WTC11 (cell line): ENCODE measurements around the gene MYBL2. TPM values are rescaled to one million over a fixed set of nuclear protein-coding genes. Genes with fewer than 3 reads are reported as not detected.

Experiments
- ATAC-seq: fragments of 200-7000 bp; cut with Tn5 transposase; 2 replicates; pipeline ENCODE4 v1.10.0; 2021; ENCODE audit warnings: mild to moderate bottlenecking, moderate library complexity
- CTCF ChIA-PET: fragments of 300-600 bp; sonication (Branson Sonifier 250); formaldehyde crosslinking; loops from one replicate; lab custom pipeline; 2021; ENCODE audit warnings: antibody characterized with exemption; lab: Charles Lee
- POLR2A ChIA-PET: fragments of 350-600 bp; sonication (Branson Sonifier 250); formaldehyde crosslinking; loops from one replicate; lab custom pipeline; 2021; ENCODE audit warnings: antibody characterized with exemption; lab: Charles Lee
- DNase-seq: peaks from one replicate; pipeline ENCODE4 v3.0.0; 2021; ENCODE audit warnings: low spot score
- H3K27ac Mint-ChIP-seq: 2 replicates; pipeline ENCODE4 v1.8.0; 2021; ENCODE audit warnings: mixed read lengths
- H3K27me3 Mint-ChIP-seq: 2 replicates; pipeline ENCODE4 v1.8.0; 2021; ENCODE audit warnings: low read depth, mild to moderate bottlenecking, moderate library complexity, mixed read lengths
- H3K36me3 Mint-ChIP-seq: 2 replicates; pipeline ENCODE4 v1.8.0; 2021; ENCODE audit warnings: mixed read lengths
- H3K4me1 Mint-ChIP-seq: 2 replicates; pipeline ENCODE4 v1.8.0; 2022; ENCODE audit warnings: mixed read lengths
- H3K4me3 Mint-ChIP-seq: 2 replicates; pipeline ENCODE4 v1.8.0; 2021; ENCODE audit warnings: mild to moderate bottlenecking, moderate library complexity, mixed read lengths
- H3K9me3 Mint-ChIP-seq: 2 replicates; pipeline ENCODE4 v1.8.0; 2021; ENCODE audit warnings: mixed read lengths
- ATF2 ChIP-seq: sonication (generic); formaldehyde crosslinking; IDR thresholded peaks from 2 replicates; pipeline ENCODE4 v1.8.1; 2022; ENCODE audit warnings: low read depth, missing genetic modification reagents, borderline replicate concordance
- ATF3 ChIP-seq: sonication (generic); formaldehyde crosslinking; conservative IDR thresholded peaks from 2 replicates; pipeline ENCODE4 v1.8.1; 2022; ENCODE audit warnings: mild to moderate bottlenecking, missing genetic modification reagents
- CBFB ChIP-seq: sonication (generic); formaldehyde crosslinking; IDR thresholded peaks from 2 replicates; pipeline ENCODE4 v1.8.1; 2022; ENCODE audit warnings: mild to moderate bottlenecking, low read depth, missing genetic modification reagents
- CDX4 ChIP-seq: fragments of 250-450 bp; sonication (Bioruptor Pico); IDR thresholded peaks from 2 replicates; pipeline ENCODE4 v1.9.0; 2021; ENCODE audit warnings: moderate library complexity, mild to moderate bottlenecking, inconsistent platforms, borderline replicate concordance
- E2F1 ChIP-seq: sonication (generic); formaldehyde crosslinking; IDR thresholded peaks from 2 replicates; pipeline ENCODE4 v1.8.0; 2022; ENCODE audit warnings: mild to moderate bottlenecking, missing genetic modification reagents
- E2F4 ChIP-seq: sonication (generic); formaldehyde crosslinking; IDR thresholded peaks from 2 replicates; pipeline ENCODE4 v1.8.1; 2022; ENCODE audit warnings: low read depth, mild to moderate bottlenecking, moderate library complexity, missing genetic modification reagents, borderline replicate concordance
- FOXK1 ChIP-seq: sonication (generic); formaldehyde crosslinking; IDR thresholded peaks from 2 replicates; pipeline ENCODE4 v1.8.0; 2022; ENCODE audit warnings: mild to moderate bottlenecking, moderate library complexity, missing genetic modification reagents
- FOXP1 ChIP-seq: sonication (generic); formaldehyde crosslinking; IDR thresholded peaks from 2 replicates; pipeline ENCODE4 v1.8.0; 2022; ENCODE audit warnings: missing genetic modification reagents, mild to moderate bottlenecking, moderate library complexity, borderline replicate concordance
- IRF1 ChIP-seq: sonication (generic); formaldehyde crosslinking; IDR thresholded peaks from 2 replicates; pipeline ENCODE4 v1.8.0; 2023; ENCODE audit warnings: missing genetic modification reagents
- NR2C2 ChIP-seq: sonication (generic); formaldehyde crosslinking; IDR thresholded peaks from 2 replicates; pipeline ENCODE4 v1.8.0; 2022; ENCODE audit warnings: mild to moderate bottlenecking, missing genetic modification reagents
- OVOL2 ChIP-seq: fragments of 250-450 bp; sonication (Bioruptor Pico); IDR thresholded peaks from 2 replicates; pipeline ENCODE4 v1.9.0; 2021; ENCODE audit warnings: mild to moderate bottlenecking, borderline replicate concordance
- PRDM15 ChIP-seq: sonication (generic); formaldehyde crosslinking; IDR thresholded peaks from 2 replicates; pipeline ENCODE4 v1.8.0; 2022; ENCODE audit warnings: missing genetic modification reagents
- PRRX2 ChIP-seq: fragments of 250-450 bp; sonication (Bioruptor Pico); IDR thresholded peaks from 2 replicates; pipeline ENCODE4 v1.8.0; 2021; ENCODE audit warnings: mild to moderate bottlenecking
- RELA ChIP-seq: sonication (generic); formaldehyde crosslinking; IDR thresholded peaks from 2 replicates; pipeline ENCODE4 v1.8.1; 2022; ENCODE audit warnings: missing genetic modification reagents, mild to moderate bottlenecking, borderline replicate concordance
- TEAD4 ChIP-seq: sonication (generic); formaldehyde crosslinking; IDR thresholded peaks from 2 replicates; pipeline ENCODE4 v1.8.0; 2022; ENCODE audit warnings: mild to moderate bottlenecking, missing genetic modification reagents
- TP53 ChIP-seq: sonication (generic); formaldehyde crosslinking; IDR thresholded peaks from 2 replicates; pipeline ENCODE4 v1.8.1; 2023; ENCODE audit warnings: mild to moderate bottlenecking, missing genetic modification reagents
- USF2 ChIP-seq: sonication (generic); formaldehyde crosslinking; IDR thresholded peaks from 2 replicates; pipeline ENCODE4 v1.8.1; 2023; ENCODE audit warnings: mild to moderate bottlenecking, missing genetic modification reagents, moderate library complexity
- ZNF263 ChIP-seq: sonication (generic); formaldehyde crosslinking; IDR thresholded peaks from 2 replicates; pipeline ENCODE4 v1.8.1; 2022; ENCODE audit warnings: low read depth, mild to moderate bottlenecking, moderate library complexity, missing genetic modification reagents
- ZNF396 ChIP-seq: fragments of 250-450 bp; sonication (Bioruptor Pico); IDR thresholded peaks from 2 replicates; pipeline ENCODE4 v1.8.0; 2021; ENCODE audit warnings: mild to moderate bottlenecking, moderate library complexity, borderline replicate concordance
- ZNF416 ChIP-seq: fragments of 250-450 bp; sonication (Bioruptor Pico); IDR thresholded peaks from 2 replicates; pipeline ENCODE4 v1.9.0; 2021; ENCODE audit warnings: mild to moderate bottlenecking, inconsistent platforms
- ZNF423 ChIP-seq: fragments of 250-450 bp; sonication (Bioruptor Pico); IDR thresholded peaks from 2 replicates; pipeline ENCODE4 v2.1.2; 2022; ENCODE audit warnings: mild to moderate bottlenecking, moderate library complexity
- ZNF425 ChIP-seq: fragments of 250-450 bp; sonication (Bioruptor Pico); conservative IDR thresholded peaks from 2 replicates; pipeline ENCODE4 v1.9.0; 2021; ENCODE audit warnings: mild to moderate bottlenecking
- total RNA-seq: library from RNA; stranded (reverse); gene quantifications from 3 replicates; pipeline ENCODE4 v1.2.3, GENCODE V29; 2021

Gene MYBL2
- total RNA-seq, 1 experiment from 2014 or later, result 166 TPM

- TF ChIP-seq ZNF425 (CRISPR knock-in tag) (no peak), PRRX2 (CRISPR knock-in tag) (no peak), PRDM15 (CRISPR knock-in tag) (no peak), FOXK1 (CRISPR knock-in tag) (no peak), ATF3 (no peak), E2F4 (CRISPR knock-in tag) (no peak), ATF2 (CRISPR knock-in tag) (no peak), IRF1 (CRISPR knock-in tag) (no peak), OVOL2 (CRISPR knock-in tag) (no peak), USF2 (CRISPR knock-in tag) (no peak), E2F1 (CRISPR knock-in tag) (no peak), TP53 (CRISPR knock-in tag) (no peak)
These were observed 85.1 kb downstream of the MYBL2 start (continued) for GRCh38 chr20:43752051-43752360.

- Mint-ChIP-seq H3K4me1 (no peaks in the 10 kb centered on the region), H3K9me3 (peaks cover 4% of the 10 kb centered on the region; the same call in 1 of the 2 replicates), H3K4me3 (no peak overlapping the region), H3K27me3 (peaks cover 5% of the 10 kb centered on the region; the same call in 1 of the 2 replicates), H3K36me3 (no peaks in the 10 kb centered on the region), H3K27ac (no peak overlapping the region)
- ChIA-PET CTCF (no interaction called here), POLR2A (no interaction called here)
- DNase-seq (no peak), ATAC-seq (no peak)
- TF ChIP-seq E2F4 (CRISPR knock-in tag), result no peak
- TF ChIP-seq CDX4 (CRISPR knock-in tag), result no peak
- TF ChIP-seq ZNF416 (CRISPR knock-in tag), result no peak
- no peak for TF ChIP-seq CBFB (CRISPR knock-in tag)
- TF ChIP-seq FOXP1, result no peak
- TF ChIP-seq ZNF396 (CRISPR knock-in tag), result no peak
- TF ChIP-seq TEAD4 (CRISPR knock-in tag), result no peak
- TF ChIP-seq RELA, result no peak
- no peak for TF ChIP-seq NR2C2 (CRISPR knock-in tag)
- TF ChIP-seq ZNF423 (CRISPR knock-in tag), result no peak
- no peak for TF ChIP-seq ZNF263 (CRISPR knock-in tag)
These were observed 85.8 kb downstream of the MYBL2 start for GRCh38 chr20:43752561-43753301.
